Ishikawa (cell line): ENCODE results near the gene DGCR8.

Experiments
- CEBPB ChIP-seq: IDR thresholded peaks from 2 replicates; pipeline ENCODE4 v1.6.1; 2012
- CREB1 ChIP-seq: IDR thresholded peaks from 2 replicates; pipeline ENCODE4 v1.6.1; 2012; ENCODE audit warnings: low read depth
- EGR1 ChIP-seq: IDR thresholded peaks from 2 replicates; pipeline ENCODE4 v1.6.1; 2012
- EP300 ChIP-seq: IDR thresholded peaks from 2 replicates; pipeline ENCODE4 v1.6.1; 2012; ENCODE audit warnings: borderline replicate concordance
- FOXM1 ChIP-seq: IDR thresholded peaks from 2 replicates; pipeline ENCODE4 v1.6.1; 2012; ENCODE audit warnings: low read depth, borderline replicate concordance
- NFIC ChIP-seq: IDR thresholded peaks from 2 replicates; pipeline ENCODE4 v1.6.1; 2012
- RAD21 ChIP-seq: IDR thresholded peaks from 2 replicates; pipeline ENCODE4 v1.6.1; 2012; ENCODE audit warnings: low read depth
- TAF1 ChIP-seq: IDR thresholded peaks from 2 replicates; pipeline ENCODE4 v1.6.1; 2012; ENCODE audit warnings: low read depth, mild to moderate bottlenecking
- TCF12 ChIP-seq: IDR thresholded peaks from 2 replicates; pipeline ENCODE4 v1.6.1; 2012; ENCODE audit warnings: low read depth
- TEAD4 ChIP-seq: IDR thresholded peaks from 2 replicates; pipeline ENCODE4 v1.6.1; 2012
- YY1 ChIP-seq: IDR thresholded peaks from 2 replicates; pipeline ENCODE4 v1.6.1; 2012; ENCODE audit warnings: low read depth
- ZBTB7A ChIP-seq: IDR thresholded peaks from 2 replicates; pipeline ENCODE4 v1.6.1; 2012; ENCODE audit warnings: low read depth
- TF ChIP-seq, protein P1 (sequence below): IDR thresholded peaks from 2 replicates; pipeline ENCODE4 v1.6.1; 2012
- TF ChIP-seq, protein P2 (sequence below): IDR thresholded peaks from 2 replicates; pipeline ENCODE4 v1.6.1; 2012
- TF ChIP-seq, protein P3 (sequence below): IDR thresholded peaks from 2 replicates; pipeline ENCODE4 v1.6.1; 2012; ENCODE audit warnings: low read depth, mild to moderate bottlenecking

Gene DGCR8

DNA sequence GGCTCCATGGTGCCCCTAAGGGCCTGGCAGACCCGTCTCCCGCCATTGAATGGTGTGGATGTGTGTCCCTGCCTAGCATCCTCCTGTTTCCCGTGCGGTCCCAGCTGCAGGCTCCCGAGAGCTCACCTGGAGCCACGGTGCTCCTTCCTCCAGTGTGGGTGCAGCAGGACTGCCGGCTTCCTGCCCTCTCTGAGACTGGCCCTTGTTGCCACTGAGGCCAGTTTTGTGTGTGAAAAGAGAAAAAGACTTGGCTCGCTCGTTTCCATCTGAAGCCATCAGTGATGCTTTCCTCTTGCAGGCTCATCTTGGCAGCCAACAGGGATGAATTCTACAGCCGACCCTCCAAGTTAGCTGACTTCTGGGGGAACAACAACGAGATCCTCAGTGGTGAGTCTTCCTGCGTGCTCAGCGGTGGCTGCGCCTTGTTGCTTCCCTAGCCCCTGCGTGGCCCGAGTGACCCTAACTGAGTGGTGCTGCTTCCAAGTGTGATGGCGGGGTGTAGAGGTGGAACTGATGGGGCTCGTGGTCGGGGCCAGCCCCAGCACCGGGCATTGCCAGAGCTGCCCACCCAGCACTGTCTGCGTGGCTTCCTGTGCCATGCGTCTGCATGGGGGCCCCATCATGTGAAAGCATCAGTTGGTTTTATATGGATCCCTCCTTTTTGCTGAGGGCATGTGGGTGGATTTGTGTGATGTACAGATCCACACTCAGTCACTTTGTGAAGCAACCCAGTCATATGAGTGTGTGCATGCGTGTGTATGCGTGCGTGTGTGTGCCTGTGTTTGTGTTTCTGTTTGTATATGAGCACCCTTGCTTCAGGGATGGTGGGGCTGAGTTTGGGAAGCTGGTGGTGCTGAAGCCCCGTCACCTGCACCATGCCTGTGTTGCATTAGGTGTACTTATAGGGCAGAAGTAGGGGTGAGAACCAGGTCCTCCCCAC lies 36.7 kb upstream of the DGCR8 start:
- TF ChIP-seq CEBPB (no peak), TCF12 (no peak), CREB1 (no peak), YY1 (no peak), TEAD4 (no peak), RAD21 (no peak), ZBTB7A (no peak)

DNA sequence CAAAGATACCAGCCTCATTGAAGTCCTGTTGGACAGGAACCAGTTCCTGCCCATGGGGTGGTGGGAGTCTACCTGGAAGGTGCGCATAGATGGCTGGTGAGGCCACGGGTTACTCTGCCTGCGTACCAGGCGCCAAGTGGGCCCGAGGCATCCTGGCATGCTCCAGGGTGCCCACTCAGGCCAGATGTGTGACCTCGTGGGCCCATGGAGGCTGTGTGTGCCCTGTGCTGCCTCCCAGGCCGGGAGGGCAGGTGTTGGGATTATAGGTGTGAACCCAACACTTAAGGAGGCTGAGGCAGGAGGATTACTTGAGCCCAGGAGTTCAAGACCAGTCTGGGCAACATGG lies 36.1 kb upstream of the DGCR8 start:
- TF ChIP-seq TCF12: no peak
- TF ChIP-seq YY1: no peak
- no peak for TF ChIP-seq EP300
- TF ChIP-seq, protein P1, sequence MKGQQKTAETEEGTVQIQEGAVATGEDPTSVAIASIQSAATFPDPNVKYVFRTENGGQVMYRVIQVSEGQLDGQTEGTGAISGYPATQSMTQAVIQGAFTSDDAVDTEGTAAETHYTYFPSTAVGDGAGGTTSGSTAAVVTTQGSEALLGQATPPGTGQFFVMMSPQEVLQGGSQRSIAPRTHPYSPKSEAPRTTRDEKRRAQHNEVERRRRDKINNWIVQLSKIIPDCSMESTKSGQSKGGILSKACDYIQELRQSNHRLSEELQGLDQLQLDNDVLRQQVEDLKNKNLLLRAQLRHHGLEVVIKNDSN: no peak
- TF ChIP-seq FOXM1: no peak
- TF ChIP-seq, protein P2, sequence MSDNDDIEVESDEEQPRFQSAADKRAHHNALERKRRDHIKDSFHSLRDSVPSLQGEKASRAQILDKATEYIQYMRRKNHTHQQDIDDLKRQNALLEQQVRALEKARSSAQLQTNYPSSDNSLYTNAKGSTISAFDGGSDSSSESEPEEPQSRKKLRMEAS: no peak
- TF ChIP-seq EGR1: no peak
- TF ChIP-seq ZBTB7A: no peak
- no peak for TF ChIP-seq CEBPB
- TF ChIP-seq TEAD4: no peak
- no peak for TF ChIP-seq NFIC

DNA sequence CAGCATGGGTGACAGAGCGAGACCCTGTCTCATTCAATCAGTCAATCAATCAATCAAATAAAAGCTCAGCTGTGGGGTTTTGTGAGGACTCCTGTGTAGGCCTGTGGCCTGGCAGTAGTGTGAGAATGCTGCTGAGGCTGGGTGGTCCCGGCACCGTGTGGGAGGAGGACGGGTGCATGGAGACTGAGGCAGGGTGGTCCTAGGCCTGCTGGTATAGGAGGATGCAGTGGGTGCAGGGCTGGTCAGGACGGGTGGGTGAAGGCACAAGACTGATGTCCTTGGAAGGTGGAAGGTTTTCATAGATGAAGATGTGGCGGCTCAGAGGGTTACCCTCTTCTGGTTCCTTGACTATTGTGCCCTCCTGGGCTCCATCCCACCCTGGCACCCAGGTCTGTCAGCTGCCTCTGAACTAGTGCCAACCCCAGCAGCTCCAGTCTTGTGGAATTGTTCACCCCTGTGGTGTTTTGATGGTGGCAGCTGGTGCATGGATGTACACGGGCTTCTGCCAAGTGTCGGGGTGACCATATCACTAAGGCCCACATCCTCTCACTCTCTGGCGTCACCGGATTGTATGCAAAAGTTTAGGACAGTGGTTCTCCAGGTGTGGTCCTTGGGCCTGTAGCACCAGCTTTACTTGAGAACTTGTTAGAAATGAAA lies 35.4 kb upstream of the DGCR8 start:
- TF ChIP-seq YY1: no peak
- TF ChIP-seq TAF1: no peak
- TF ChIP-seq FOXM1: no peak
- no peak for TF ChIP-seq TEAD4
- TF ChIP-seq CREB1: no peak
- TF ChIP-seq, protein P2: no peak
- no peak for TF ChIP-seq ZBTB7A
- TF ChIP-seq NFIC: no peak

DNA sequence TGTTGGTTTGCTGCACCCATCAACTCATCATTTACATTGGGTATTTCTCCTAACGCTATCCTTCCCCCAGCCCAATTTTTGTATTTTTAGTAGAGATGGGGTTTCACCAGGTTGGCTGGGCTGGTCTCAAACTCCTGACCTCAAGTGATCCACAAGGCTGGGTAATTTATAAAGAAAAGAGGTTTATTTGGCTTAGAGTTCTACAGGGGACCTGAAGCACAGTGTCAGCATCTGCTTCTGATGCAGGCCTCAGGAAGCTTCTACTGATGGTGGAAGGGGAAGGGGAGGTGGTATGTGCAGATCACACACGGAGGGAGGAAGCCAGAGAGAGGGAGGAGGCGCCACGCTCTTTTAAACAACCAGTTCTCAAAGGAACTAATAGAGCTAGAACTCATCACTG lies 33.3 kb upstream of the DGCR8 start:
- TF ChIP-seq, protein P1: no peak
- TF ChIP-seq, protein P3, sequence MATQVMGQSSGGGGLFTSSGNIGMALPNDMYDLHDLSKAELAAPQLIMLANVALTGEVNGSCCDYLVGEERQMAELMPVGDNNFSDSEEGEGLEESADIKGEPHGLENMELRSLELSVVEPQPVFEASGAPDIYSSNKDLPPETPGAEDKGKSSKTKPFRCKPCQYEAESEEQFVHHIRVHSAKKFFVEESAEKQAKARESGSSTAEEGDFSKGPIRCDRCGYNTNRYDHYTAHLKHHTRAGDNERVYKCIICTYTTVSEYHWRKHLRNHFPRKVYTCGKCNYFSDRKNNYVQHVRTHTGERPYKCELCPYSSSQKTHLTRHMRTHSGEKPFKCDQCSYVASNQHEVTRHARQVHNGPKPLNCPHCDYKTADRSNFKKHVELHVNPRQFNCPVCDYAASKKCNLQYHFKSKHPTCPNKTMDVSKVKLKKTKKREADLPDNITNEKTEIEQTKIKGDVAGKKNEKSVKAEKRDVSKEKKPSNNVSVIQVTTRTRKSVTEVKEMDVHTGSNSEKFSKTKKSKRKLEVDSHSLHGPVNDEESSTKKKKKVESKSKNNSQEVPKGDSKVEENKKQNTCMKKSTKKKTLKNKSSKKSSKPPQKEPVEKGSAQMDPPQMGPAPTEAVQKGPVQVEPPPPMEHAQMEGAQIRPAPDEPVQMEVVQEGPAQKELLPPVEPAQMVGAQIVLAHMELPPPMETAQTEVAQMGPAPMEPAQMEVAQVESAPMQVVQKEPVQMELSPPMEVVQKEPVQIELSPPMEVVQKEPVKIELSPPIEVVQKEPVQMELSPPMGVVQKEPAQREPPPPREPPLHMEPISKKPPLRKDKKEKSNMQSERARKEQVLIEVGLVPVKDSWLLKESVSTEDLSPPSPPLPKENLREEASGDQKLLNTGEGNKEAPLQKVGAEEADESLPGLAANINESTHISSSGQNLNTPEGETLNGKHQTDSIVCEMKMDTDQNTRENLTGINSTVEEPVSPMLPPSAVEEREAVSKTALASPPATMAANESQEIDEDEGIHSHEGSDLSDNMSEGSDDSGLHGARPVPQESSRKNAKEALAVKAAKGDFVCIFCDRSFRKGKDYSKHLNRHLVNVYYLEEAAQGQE: no peak
- TF ChIP-seq NFIC (no peak), TCF12 (no peak), EGR1 (no peak), FOXM1 (no peak), EP300 (no peak), CEBPB (no peak), TEAD4 (no peak), CREB1 (no peak), RAD21 (no peak), YY1 (no peak), ZBTB7A (no peak), TAF1 (no peak)
- TF ChIP-seq, protein P2: no peak

DNA sequence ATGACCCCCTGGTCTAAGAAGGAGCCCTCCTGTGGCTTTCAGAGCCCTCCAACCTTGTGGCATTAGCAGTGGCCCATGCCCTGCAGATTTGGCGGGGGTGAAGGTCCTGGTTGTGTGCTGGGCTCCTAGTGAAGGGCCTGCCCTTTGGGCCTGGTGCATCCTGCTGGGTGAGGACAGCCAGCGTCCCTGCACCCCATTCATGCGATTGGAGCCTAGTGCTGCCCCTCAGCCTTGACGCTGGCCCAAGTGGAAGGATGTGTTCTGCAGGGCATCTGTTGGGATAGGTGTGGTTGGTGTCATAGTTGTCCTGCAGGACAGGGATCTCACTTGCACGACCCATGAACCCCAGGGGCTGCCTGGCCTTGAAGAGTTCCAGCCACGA lies 28.1 kb upstream of the DGCR8 start:
- TF ChIP-seq TAF1 (no peak), RAD21 (no peak), FOXM1 (no peak), TCF12 (no peak), TEAD4 (no peak), ZBTB7A (no peak), CREB1 (no peak), EP300 (no peak), CEBPB (no peak), NFIC (no peak), EGR1 (no peak), YY1 (no peak)
- TF ChIP-seq, protein P2: no peak
- TF ChIP-seq, protein P1: no peak
- TF ChIP-seq, protein P3: no peak
